ENCODE data around the gene SYPL1.

SYPL1 gene

GRCh38 chr7:106122713-106123112 lies 10.6 kb upstream of the SYPL1 start:
- DNase-seq = no peak

GRCh38 chr7:106121189-106121810 lies 9.2 kb upstream of the SYPL1 start:
- DNase-seq = no peak

GRCh38 chr7:106120500-106120899 lies 8.4 kb upstream of the SYPL1 start:
- no peak for DNase-seq

GRCh38 chr7:106119719-106120118 lies 7.6 kb upstream of the SYPL1 start:
- no peak for DNase-seq

GRCh38 chr7:106117786-106118544 lies 5.9 kb upstream of the SYPL1 start:
- DNase-seq = no peak

GRCh38 chr7:106116161-106116704 lies 4.1 kb upstream of the SYPL1 start:
- DNase-seq = no peak

GRCh38 chr7:106114716-106115383 lies 2.7 kb upstream of the SYPL1 start:
- no peak for DNase-seq

- DNase-seq = peak in 1 of 56 donors; percentile 3
These were observed 885 bp upstream of the SYPL1 start for GRCh38 chr7:106112972-106113421.

- DNase-seq = peak in 32 of 56 donors; percentile 36 to 89 (median 58)
These were observed 426 bp downstream of the SYPL1 start for GRCh38 chr7:106111655-106112117.

GRCh38 chr7:106110885-106111654 lies 1.0 kb downstream of the SYPL1 start:
- peak in 2 of 56 donors; percentile 25 to 30 for DNase-seq

- DNase-seq = no peak
These were observed 1.9 kb downstream of the SYPL1 start for GRCh38 chr7:106110238-106110560.

- no peak for DNase-seq
These were observed 2.4 kb downstream of the SYPL1 start for GRCh38 chr7:106109521-106110237.

GRCh38 chr7:106108991-106109390 lies 3.1 kb downstream of the SYPL1 start:
- no peak for DNase-seq

- no peak for DNase-seq
These were observed 7.3 kb downstream of the SYPL1 start for GRCh38 chr7:106104721-106105260.

- no peak for DNase-seq
These were observed 9.6 kb downstream of the SYPL1 start for GRCh38 chr7:106102387-106102966.

- no peak for DNase-seq
These were observed 10.4 kb downstream of the SYPL1 start for GRCh38 chr7:106101726-106102125.

- no peak for DNase-seq
These were observed 11.1 kb downstream of the SYPL1 start for GRCh38 chr7:106100863-106101629.

- no peak for DNase-seq
These were observed 12.6 kb downstream of the SYPL1 start for GRCh38 chr7:106099539-106099938.

GRCh38 chr7:106098889-106099288 lies 13.2 kb downstream of the SYPL1 start:
- no peak for DNase-seq
